HCT116 (cell line): ENCODE data around the gene BABAM2. TPM values are rescaled to one million over a fixed set of nuclear protein-coding genes. Genes with fewer than 3 reads are reported as not detected.

Source experiments
- ATAC-seq: fragments of 200-7000 bp; cut with Tn5 transposase; 2 replicates; pipeline ENCODE4 v1.9.1; 2020; ENCODE audit warnings: mild to moderate bottlenecking, moderate library complexity
- BruUV-seq: library from RNA; stranded (reverse); fragments of 400-500 nt; replicated peaks from 2 replicates; lab custom pipeline; 2021; lab: Mats Ljungman, UMichigan
- CTCF ChIA-PET: fragments of 300-600 bp; sonication (Branson Sonifier 250); formaldehyde crosslinking; loops from one replicate; lab custom pipeline; 2021; ENCODE audit warnings: antibody characterized with exemption; lab: Charles Lee
- POLR2A ChIA-PET: fragments of 300-600, 350-600 bp; sonication (Branson Sonifier 250); formaldehyde crosslinking; loops from one replicate; lab custom pipeline; 2021; ENCODE audit warnings: antibody characterized with exemption; lab: Charles Lee
- RAD21 ChIA-PET, 2 experiments: fragments of 300-600 bp; sonication (Branson Sonifier 250); formaldehyde crosslinking; loops; one replicate each; lab custom pipeline; 2023; ENCODE audit warnings: low total read pairs in 2 of 2; ENCODE audit not compliant: uncharacterized antibody in 2 of 2, unreplicated experiment in 2 of 2, low non-redundant PET in 1 of 2; lab: Charles Lee
- DNase-seq: peaks from one replicate; pipeline ENCODE4 v3.0.0-alpha.2; 2010; ENCODE audit warnings: low read depth, low spot score
- H2AFZ ChIP-seq: fragments of 200-600 bp; shearing (Covaris generic), sonication (generic); 2 replicates; pipeline ENCODE4 v1.6.1; 2017; ENCODE audit warnings: low read depth, mixed run types, mixed read lengths, antibody characterized with exemption, low read length; ENCODE audit not compliant: poor library complexity, severe bottlenecking
- H3K27ac ChIP-seq: 2 replicates; pipeline ENCODE4 v1.5.1; 2012; ENCODE audit warnings: low read depth, low read length
- H3K27me3 ChIP-seq: fragments of 200-600 bp; sonication (generic); 2 replicates; pipeline ENCODE4 v1.6.1; 2016; ENCODE audit warnings: mixed run types, low read length, mixed read lengths; ENCODE audit not compliant: insufficient read depth
- H3K36me3 ChIP-seq, 2 experiments: fragments of 200-500 bp in 1 of 2; fragments of 200-600 bp in 1 of 2; sonication (Bioruptor generic) in 1 of 2; sonication (generic) in 1 of 2; 2 replicates each; pipeline versions ENCODE4 v1.5.1 to v1.6.1; 2014 to 2016; ENCODE audit warnings: low read length in 2 of 2, inconsistent platforms in 1 of 2, mixed read lengths in 1 of 2, mixed run types in 1 of 2; ENCODE audit not compliant: insufficient read depth in 2 of 2, control insufficient read depth in 1 of 2
- H3K4me1 ChIP-seq, 2 experiments: fragments of 200-600 bp in 1 of 2; sonication (generic) in 1 of 2; 2 replicates each; pipeline versions ENCODE4 v1.5.1 to v1.6.1; 2012 to 2017; ENCODE audit warnings: low read length in 2 of 2, inconsistent platforms in 1 of 2, mild to moderate bottlenecking in 1 of 2, mixed read lengths in 1 of 2, mixed run types in 1 of 2, moderate library complexity in 1 of 2; ENCODE audit not compliant: insufficient read depth in 2 of 2, control insufficient read depth in 1 of 2
- H3K4me2 ChIP-seq: fragments of 200-600 bp; sonication (generic); 2 replicates; pipeline ENCODE4 v1.6.1; 2017; ENCODE audit warnings: mixed run types, low read length, mixed read lengths
- H3K4me3 ChIP-seq, 2 experiments: fragments of 200-600 bp in 1 of 2; sonication (generic) in 1 of 2; replicated peaks in 1 of 2; 2 replicates each; pipeline ENCODE4 v1.5.1; 2011 to 2016; ENCODE audit warnings: low read length in 2 of 2, control low read depth in 1 of 2, low read depth in 1 of 2, mild to moderate bottlenecking in 1 of 2, mixed read lengths in 1 of 2, mixed run types in 1 of 2
- H3K79me2 ChIP-seq: fragments of 200-600 bp; sonication (generic); 2 replicates; pipeline ENCODE4 v1.6.1; 2017; ENCODE audit warnings: mild to moderate bottlenecking, mixed run types, low read length, moderate library complexity, mixed read lengths; ENCODE audit not compliant: insufficient read depth
- H3K9ac ChIP-seq: fragments of 200-600 bp; sonication (generic); 2 replicates; pipeline ENCODE4 v1.6.1; 2016; ENCODE audit warnings: low read length, mixed read lengths
- H3K9me2 ChIP-seq: fragments of 200-600 bp; sonication (generic), shearing (Covaris generic); 2 replicates; pipeline ENCODE4 v1.6.1; 2017; ENCODE audit warnings: mixed run types, mild to moderate bottlenecking, moderate library complexity; ENCODE audit not compliant: insufficient read depth
- H3K9me3 ChIP-seq, 2 experiments: fragments of 200-500 bp in 1 of 2; fragments of 200-600 bp in 1 of 2; sonication (Bioruptor generic) in 1 of 2; sonication (generic) in 1 of 2; 2 replicates each; pipeline ENCODE4 v1.6.1; 2014 to 2017; ENCODE audit warnings: low read length in 2 of 2, mixed read lengths in 2 of 2, inconsistent platforms in 1 of 2, low read depth in 1 of 2, mild to moderate bottlenecking in 1 of 2, mixed run types in 1 of 2, moderate library complexity in 1 of 2; ENCODE audit not compliant: control insufficient read depth in 1 of 2, insufficient read depth in 1 of 2
- H4K20me1 ChIP-seq: fragments of 200-600 bp; sonication (generic), shearing (Covaris generic); 2 replicates; pipeline ENCODE4 v1.6.1; 2017; ENCODE audit warnings: mixed run types, mild to moderate bottlenecking, moderate library complexity; ENCODE audit not compliant: insufficient read depth
- CBX3 ChIP-seq: IDR thresholded peaks from 2 replicates; pipeline ENCODE4 v1.6.1; 2012; ENCODE audit warnings: low read depth
- CEBPB ChIP-seq: IDR thresholded peaks from 2 replicates; pipeline ENCODE4 v1.6.1; 2012; ENCODE audit warnings: low read depth
- CTCF ChIP-seq, 3 experiments: fragments of 200-600 bp in 1 of 3; sonication (generic) in 1 of 3; IDR thresholded peaks in 2 of 3; conservative IDR thresholded peaks in 1 of 3; 2 replicates each; pipeline ENCODE4 v1.5.1; 2012 to 2017; ENCODE audit warnings: low read depth in 2 of 3, low read length in 2 of 3, antibody characterized with exemption in 1 of 3, borderline replicate concordance in 1 of 3, control low read depth in 1 of 3, mild to moderate bottlenecking in 1 of 3, mixed read lengths in 1 of 3, mixed run types in 1 of 3, moderate library complexity in 1 of 3; ENCODE audit not compliant: insufficient read depth in 1 of 3
- EGR1 ChIP-seq: IDR thresholded peaks from 2 replicates; pipeline ENCODE4 v1.6.1; 2012; ENCODE audit warnings: low read depth
- ELF1 ChIP-seq: IDR thresholded peaks from 2 replicates; pipeline ENCODE4 v1.6.1; 2012; ENCODE audit warnings: low read depth, borderline replicate concordance
- EZH2 ChIP-seq: fragments of 200-600 bp; sonication (generic); IDR thresholded peaks from 2 replicates; pipeline ENCODE4 v1.6.1; 2017; ENCODE audit warnings: antibody characterized with exemption, mixed run types
- EZH2phosphoT487 ChIP-seq: fragments of 200-600 bp; IDR thresholded peaks from 2 replicates; pipeline ENCODE4 v1.6.1; 2018; ENCODE audit warnings: antibody characterized with exemption, borderline replicate concordance
- JUND ChIP-seq: IDR thresholded peaks from 2 replicates; pipeline ENCODE4 v1.6.1; 2012
- POLR2AphosphoS5 ChIP-seq: IDR thresholded peaks from 2 replicates; pipeline ENCODE4 v1.6.1; 2011; ENCODE audit warnings: mild to moderate bottlenecking, low read depth, low read length, moderate library complexity
- REST ChIP-seq: IDR thresholded peaks from 2 replicates; pipeline ENCODE4 v1.6.1; 2012; ENCODE audit warnings: low read depth
- TCF7L2 ChIP-seq: IDR thresholded peaks from 2 replicates; pipeline ENCODE4 v1.7.0; 2011; ENCODE audit warnings: borderline replicate concordance, inconsistent platforms; ENCODE audit not compliant: insufficient read depth, insufficient read length; ENCODE audit errors: extremely low read depth
- YY1 ChIP-seq: IDR thresholded peaks from 2 replicates; pipeline ENCODE4 v1.6.1; 2011; ENCODE audit warnings: low read length, low read depth, moderate library complexity, mild to moderate bottlenecking; ENCODE audit not compliant: insufficient replicate concordance; ENCODE audit errors: extremely low read depth
- ZNF274 ChIP-seq: fragments of 200-500 bp; sonication (Bioruptor generic); IDR thresholded peaks from 2 replicates; pipeline ENCODE4 v1.6.1; 2014; ENCODE audit warnings: mild to moderate bottlenecking, low read depth, low read length, inconsistent platforms
- intact Hi-C: fragments of 100-400 bp; cut with micrococcal nuclease; formaldehyde crosslinking; loops from 2 replicates; pipeline ENCODE4 v1.10.0; 2022
- total RNA-seq: library from RNA; stranded (reverse); gene quantifications from one replicate; pipeline ENCODE4 v1.2.1, GENCODE V29; 2021; ENCODE audit not compliant: unreplicated experiment

BABAM2 gene
- total RNA-seq, 1 experiment from 2014 or later, result 23.8 TPM

DNA sequence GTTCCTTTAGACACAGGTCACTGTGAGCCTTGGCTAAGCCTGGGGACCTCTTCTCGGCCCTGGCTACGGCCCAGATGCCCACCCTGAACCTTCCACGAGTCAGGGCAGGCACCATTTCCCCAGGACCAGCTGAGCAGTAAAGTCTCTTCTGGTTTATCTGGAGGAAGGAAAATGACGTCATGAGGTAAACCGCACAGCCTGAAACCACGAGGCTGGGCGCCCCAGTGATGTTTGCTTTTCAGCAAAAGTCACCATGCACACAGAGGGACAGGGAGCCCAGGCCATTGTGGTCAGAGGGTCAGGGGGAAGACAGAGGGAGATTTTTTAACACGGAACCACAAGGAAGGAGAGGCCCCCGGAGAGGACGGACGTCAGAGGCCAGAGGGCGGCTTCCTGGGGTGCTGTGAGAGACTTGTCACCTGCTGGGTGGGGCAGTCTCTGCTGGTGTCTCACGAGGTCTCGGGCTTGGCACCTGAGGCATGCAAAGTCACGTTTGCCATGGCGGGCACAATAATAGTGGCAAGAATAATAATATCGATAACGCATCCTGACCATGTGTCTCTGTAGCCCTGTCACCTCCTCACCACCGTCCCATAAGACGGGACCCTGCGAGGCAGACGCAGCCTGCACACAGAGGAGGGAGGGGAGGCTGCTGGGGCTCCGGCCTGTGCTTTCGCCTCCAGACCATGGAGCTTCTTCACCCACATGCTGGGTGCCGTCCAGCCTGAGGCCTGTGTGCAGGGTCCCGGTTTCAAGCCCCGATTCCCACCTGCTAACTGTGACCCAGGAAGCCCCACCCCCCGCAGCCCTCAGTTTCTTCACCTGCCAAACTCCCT, 468.9 kb downstream of the BABAM2 start (continued):
- TF ChIP-seq CTCF (IDR thresholded peaks at IDR 0.05 in 2 of 3, conservative IDR thresholded peaks at IDR 0.05 in 1 of 3; ENCODE audit: borderline replicate concordance in 1 of 3, insufficient read depth in 1 of 3, low read depth in 2 of 3, low read length in 2 of 3), result no peak
- TF ChIP-seq, all 23 proteins: peak for 0

DNA sequence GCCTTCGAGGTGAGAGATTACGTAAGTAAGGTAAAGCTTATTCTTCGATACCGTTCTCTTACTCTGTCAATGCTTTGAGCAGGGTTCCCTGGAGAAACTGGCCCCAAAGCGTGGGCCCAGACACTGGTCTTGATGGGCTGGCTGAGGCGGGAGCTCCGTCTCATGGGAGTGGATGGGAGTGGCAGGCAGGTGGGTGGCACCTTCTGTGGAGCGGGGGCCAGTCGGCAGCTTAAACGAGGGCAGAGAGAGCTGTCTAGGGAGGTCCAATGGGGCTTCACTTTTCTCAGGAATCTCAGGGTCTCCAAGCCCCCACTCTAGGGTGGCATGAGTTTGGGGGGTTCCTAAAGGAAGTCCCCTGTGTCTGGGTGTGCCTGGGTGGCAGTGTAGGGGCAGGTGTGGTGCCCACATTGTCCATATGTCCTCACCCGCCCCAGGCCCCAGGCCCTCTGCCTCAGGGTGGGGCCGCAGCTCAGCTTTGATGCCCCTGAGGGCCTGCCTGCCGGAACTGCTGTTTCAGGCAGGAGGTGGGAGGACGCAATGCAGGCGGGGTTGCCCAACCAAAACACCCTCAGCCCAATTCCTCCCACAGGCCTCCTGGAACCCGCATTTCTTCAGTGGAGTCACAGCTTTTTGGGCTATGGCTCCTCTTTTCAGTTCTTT, 469.7 kb downstream of the BABAM2 start:
- Histone ChIP-seq H3K79me2 (no peaks in the 10 kb centered on the region), H3K9me3 (no peaks in the 10 kb centered on the region), H3K4me2 (peak overlapping the region; percentile 41; the same call in 1 of the 2 replicates), H3K27ac (no peak overlapping the region), H3K9ac (no peak overlapping the region), H3K36me3 (no peaks in the 10 kb centered on the region), H3K4me3 (no peak overlapping the region), H3K9me2 (no peaks in the 10 kb centered on the region), H3K4me1 (peaks cover 7 to 51% of the 10 kb centered on the region in 2 experiments; a peak in 3 of 4 replicates), H2AFZ (no peak overlapping the region), H3K27me3 (no peaks in the 10 kb centered on the region), H4K20me1 (no peaks in the 10 kb centered on the region)
- no TSS peak for BruUV-seq
- ChIA-PET CTCF (no interaction called here), RAD21 (no interaction called here), POLR2A (no interaction called here)
- intact Hi-C loops, result no loop called here
- DNase-seq (no peak), ATAC-seq (no peak)
- TF ChIP-seq POLR2AphosphoS5 (no peak), ELF1 (no peak), TCF7L2 (no peak), REST (no peak), CTCF (IDR thresholded peaks at IDR 0.05 in 2 of 3, conservative IDR thresholded peaks at IDR 0.05 in 1 of 3; ENCODE audit: borderline replicate concordance in 1 of 3, insufficient read depth in 1 of 3, low read depth in 2 of 3, low read length in 2 of 3) (no peak), ZNF274 (no peak), EGR1 (no peak), CBX3 (no peak), EZH2phosphoT487 (no peak), CEBPB (no peak), EZH2 (no peak), JUND (no peak), YY1 (no peak)
